Mucosa of rectum (tissue), 2 donors: ENCODE data around the gene ARSB.

Experiments
- H3K27ac ChIP-seq, 2 donors: one replicate each; pipeline ENCODE4 v1.7.0; 2013; ENCODE audit warnings: inconsistent platforms in 2 of 2, low read depth in 2 of 2, low read length in 2 of 2
- H3K27me3 ChIP-seq, 2 donors: one replicate each; pipeline ENCODE4 v1.7.0; 2013; ENCODE audit warnings: low read length in 2 of 2; ENCODE audit not compliant: control insufficient read depth in 2 of 2, insufficient read depth in 2 of 2
- H3K36me3 ChIP-seq, 2 donors: one replicate each; pipeline ENCODE4 v1.7.0; 2013; ENCODE audit warnings: low read length in 2 of 2; ENCODE audit not compliant: control insufficient read depth in 2 of 2, insufficient read depth in 2 of 2
- H3K4me1 ChIP-seq, 2 donors: one replicate each; pipeline ENCODE4 v1.7.0; 2013; ENCODE audit warnings: low read length in 2 of 2, mild to moderate bottlenecking in 1 of 2; ENCODE audit not compliant: control insufficient read depth in 2 of 2, insufficient read depth in 2 of 2
- H3K4me3 ChIP-seq, 2 donors: one replicate each; pipeline ENCODE4 v1.7.0; 2013; ENCODE audit warnings: low read length in 2 of 2
- H3K9ac ChIP-seq, 2 donors: one replicate each; pipeline ENCODE4 v1.7.0; 2013; ENCODE audit warnings: low read length in 2 of 2, low read depth in 1 of 2, mild to moderate bottlenecking in 1 of 2
- H3K9me3 ChIP-seq, 2 donors: one replicate each; pipeline ENCODE4 v1.7.0; 2013; ENCODE audit warnings: low read length in 2 of 2; ENCODE audit not compliant: control insufficient read depth in 2 of 2
- donor health status: healthy.
- donor health status: Normal muscosa, but diverticular disease.

ARSB gene

DNA sequence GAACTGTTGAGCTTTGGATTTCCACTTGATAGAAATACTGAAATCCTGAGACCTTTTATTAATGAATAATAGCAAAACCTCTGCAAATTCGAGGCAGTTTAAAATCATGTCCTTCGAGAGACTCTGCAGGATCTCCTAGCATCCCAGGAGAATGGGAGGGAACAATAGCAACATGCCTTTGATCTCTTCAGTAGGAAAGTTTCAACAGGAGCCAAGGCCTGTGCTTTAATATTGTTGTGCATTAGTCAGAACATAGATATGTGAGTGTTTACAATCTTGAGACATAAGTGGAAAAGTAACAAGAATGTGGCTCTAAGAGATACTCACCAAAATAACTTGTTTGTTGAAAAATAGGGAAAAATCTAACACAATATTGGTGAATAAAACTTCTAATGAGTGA lies 253.2 kb downstream of the ARSB start:
- Histone ChIP-seq H3K36me3 (no peaks in the 10 kb centered on the region), H3K4me1 (no peaks in the 10 kb centered on the region), H3K4me3 (no peak overlapping the region), H3K27me3 (no peaks in the 10 kb centered on the region), H3K9me3 (no peaks in the 10 kb centered on the region), H3K27ac (no peak overlapping the region), H3K9ac (no peak overlapping the region)

DNA sequence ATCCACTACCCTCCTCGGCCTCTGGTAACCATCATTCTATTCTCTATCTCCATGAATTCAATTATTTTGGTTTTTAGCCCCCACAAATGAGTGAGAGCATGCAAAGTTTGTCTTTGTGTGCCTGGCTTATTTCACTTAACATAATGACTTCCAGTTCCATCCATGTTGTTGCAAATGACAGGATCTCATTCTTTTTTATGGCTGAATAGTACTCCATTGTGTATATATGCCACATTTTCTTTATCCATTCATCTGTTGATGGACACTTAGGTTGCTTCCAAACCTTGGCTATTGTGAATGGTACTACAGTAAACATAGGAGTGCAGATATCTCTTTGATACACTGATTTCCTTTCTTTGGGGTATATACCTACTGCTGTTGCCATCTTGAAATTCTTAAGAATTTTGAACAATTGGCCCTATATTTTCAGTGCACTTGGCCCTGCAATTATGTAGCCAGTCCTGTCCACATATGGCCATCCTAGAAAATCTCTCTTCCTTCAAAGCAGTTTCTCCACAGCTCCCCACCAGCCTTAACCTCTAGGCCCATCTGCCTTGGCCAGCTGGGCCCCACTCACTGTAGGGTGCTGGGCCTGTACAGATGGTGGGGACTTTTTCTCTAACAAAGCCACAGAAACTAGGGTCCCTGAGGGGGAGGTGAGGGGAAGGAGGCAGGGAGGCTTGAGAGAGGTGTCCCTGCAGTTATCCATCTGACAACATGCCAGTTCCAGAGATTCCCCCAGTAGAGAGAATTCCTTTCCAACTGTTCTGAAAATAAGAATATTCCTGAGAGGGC lies 254.6 kb downstream of the ARSB start:
- Histone ChIP-seq H3K27ac (no peak overlapping the region), H3K4me3 (no peak overlapping the region), H3K9me3 (no peaks in the 10 kb centered on the region), H3K4me1 (no peaks in the 10 kb centered on the region), H3K27me3 (no peaks in the 10 kb centered on the region), H3K36me3 (no peaks in the 10 kb centered on the region), H3K9ac (no peak overlapping the region)

DNA sequence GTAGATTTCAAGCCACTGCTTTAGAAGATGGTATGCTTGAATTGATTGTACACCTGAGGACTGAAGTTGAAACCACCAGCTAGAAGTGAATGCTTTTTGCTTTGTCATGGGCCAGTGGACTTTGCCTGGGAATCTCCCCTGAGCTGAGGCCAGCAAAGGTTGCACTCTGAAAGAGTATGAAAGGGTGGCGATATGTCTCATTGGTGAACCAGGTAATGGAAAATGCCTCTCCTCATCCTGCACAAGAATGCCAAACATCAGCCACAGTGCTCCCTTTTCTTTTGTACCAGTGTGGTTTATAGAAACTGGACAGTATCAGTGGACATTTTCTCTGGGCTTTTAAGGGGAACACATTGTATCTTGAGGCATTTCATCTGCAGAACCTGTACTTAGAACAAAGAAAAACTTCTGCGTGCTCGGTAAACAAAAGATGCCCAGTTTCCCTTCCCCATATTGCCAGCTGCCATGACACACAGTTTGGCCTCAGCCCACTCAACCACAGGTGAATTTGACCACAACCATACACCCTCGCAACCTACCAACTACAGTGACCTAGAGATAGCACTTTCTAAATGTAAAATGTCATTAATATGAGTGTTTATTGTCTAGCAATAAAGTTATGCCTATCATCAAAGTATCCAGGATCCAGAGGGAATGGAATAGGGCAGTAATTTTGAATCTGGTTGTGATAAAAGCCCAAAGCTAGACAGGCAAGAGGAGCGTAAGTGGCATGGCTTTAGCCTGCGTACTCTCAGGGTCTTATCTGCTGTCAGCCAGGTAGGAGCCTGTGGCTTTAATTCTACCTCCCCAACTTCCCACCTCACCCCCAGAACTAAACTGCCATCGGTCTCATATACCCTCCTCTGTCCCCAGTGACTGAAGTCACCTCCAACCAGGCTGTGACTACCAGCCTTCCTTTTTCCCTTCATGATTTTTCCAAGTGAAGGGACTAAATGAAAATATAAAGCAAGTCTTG lies 257.0 kb downstream of the ARSB start:
- no peaks in the 10 kb centered on the region for H3K4me1 ChIP-seq
- H3K27ac ChIP-seq, result peak overlapping the region in 1 of 2 donors; percentile 13
- no peaks in the 10 kb centered on the region for H3K36me3 ChIP-seq
- H3K27me3 ChIP-seq, result no peaks in the 10 kb centered on the region
- no peak overlapping the region for H3K9ac ChIP-seq
- H3K9me3 ChIP-seq, result no peaks in the 10 kb centered on the region
- no peak overlapping the region for H3K4me3 ChIP-seq
